ENCODE data around the gene DDX55. TPM values are rescaled to one million over a fixed set of nuclear protein-coding genes. Genes with fewer than 3 reads are reported as not detected.

DDX55 gene
- total and polyA plus RNA-seq, 2 of the 13 experiments (the other 11 are each of a cell fraction or from before 2014, with no cell fraction given) = 22.2 to 37.0 TPM

DNA sequence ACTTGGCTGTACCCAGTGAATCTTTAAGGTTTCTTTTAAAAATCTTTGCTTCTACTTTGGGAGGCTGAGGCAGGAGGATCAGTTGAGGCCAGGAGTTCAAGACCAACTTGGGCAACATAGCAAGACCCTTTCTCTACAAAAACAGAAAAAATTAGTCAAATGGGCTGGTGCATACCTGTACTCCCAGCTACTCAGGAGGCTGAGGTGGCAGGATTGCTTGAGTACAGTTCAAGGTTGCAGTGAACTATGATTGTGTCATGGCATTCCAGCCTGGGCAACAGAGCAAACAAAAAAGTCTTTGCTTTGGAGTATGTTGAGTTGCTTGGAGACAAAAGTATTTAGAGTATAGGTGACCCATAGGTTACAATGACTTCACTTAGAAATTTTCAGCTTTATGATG lies 6.2 kb upstream of the DDX55 start (continued):
- TF ChIP-seq SAFB2 (CRISPR knock-in tag; IDR thresholded peaks at IDR 0.05; ENCODE audit: borderline replicate concordance, low read depth) = no peak
- no peak for TF ChIP-seq ZNF274 (CRISPR knock-in tag; IDR thresholded peaks at IDR 0.05)
- TF ChIP-seq SKI (IDR thresholded peaks at IDR 0.05; ENCODE audit: partially characterized antibody) = peak; percentile 71
- no peak for TF ChIP-seq RBFOX2 (IDR thresholded peaks at IDR 0.05; ENCODE audit: low read depth, low read length)
- TF ChIP-seq CREM (IDR thresholded peaks at IDR 0.05) = peak; percentile 63; the same call in 1 of the 2 replicates
- no peak for TF ChIP-seq CREM (CRISPR knock-in tag; IDR thresholded peaks at IDR 0.05)
- TF ChIP-seq, protein P1, sequence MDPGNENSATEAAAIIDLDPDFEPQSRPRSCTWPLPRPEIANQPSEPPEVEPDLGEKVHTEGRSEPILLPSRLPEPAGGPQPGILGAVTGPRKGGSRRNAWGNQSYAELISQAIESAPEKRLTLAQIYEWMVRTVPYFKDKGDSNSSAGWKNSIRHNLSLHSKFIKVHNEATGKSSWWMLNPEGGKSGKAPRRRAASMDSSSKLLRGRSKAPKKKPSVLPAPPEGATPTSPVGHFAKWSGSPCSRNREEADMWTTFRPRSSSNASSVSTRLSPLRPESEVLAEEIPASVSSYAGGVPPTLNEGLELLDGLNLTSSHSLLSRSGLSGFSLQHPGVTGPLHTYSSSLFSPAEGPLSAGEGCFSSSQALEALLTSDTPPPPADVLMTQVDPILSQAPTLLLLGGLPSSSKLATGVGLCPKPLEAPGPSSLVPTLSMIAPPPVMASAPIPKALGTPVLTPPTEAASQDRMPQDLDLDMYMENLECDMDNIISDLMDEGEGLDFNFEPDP (CRISPR knock-in tag; conservative IDR thresholded peaks at IDR 0.05) = no peak
- TF ChIP-seq, protein P2, sequence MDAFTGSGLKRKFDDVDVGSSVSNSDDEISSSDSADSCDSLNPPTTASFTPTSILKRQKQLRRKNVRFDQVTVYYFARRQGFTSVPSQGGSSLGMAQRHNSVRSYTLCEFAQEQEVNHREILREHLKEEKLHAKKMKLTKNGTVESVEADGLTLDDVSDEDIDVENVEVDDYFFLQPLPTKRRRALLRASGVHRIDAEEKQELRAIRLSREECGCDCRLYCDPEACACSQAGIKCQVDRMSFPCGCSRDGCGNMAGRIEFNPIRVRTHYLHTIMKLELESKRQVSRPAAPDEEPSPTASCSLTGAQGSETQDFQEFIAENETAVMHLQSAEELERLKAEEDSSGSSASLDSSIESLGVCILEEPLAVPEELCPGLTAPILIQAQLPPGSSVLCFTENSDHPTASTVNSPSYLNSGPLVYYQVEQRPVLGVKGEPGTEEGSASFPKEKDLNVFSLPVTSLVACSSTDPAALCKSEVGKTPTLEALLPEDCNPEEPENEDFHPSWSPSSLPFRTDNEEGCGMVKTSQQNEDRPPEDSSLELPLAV (CRISPR knock-in tag; conservative IDR thresholded peaks at IDR 0.05; ENCODE audit: low read depth) = no peak
- no peak for TF ChIP-seq CCAR2 (optimal IDR thresholded peaks at IDR 0.05; ENCODE audit: low read depth, low read length)
- TF ChIP-seq ZNF841 (CRISPR knock-in tag; IDR thresholded peaks at IDR 0.05; ENCODE audit: borderline replicate concordance) = no peak
- no peak for TF ChIP-seq ZNF747 (CRISPR knock-in tag; IDR thresholded peaks at IDR 0.05; ENCODE audit: borderline replicate concordance)
- TF ChIP-seq TEAD3 (CRISPR knock-in tag; optimal IDR thresholded peaks at IDR 0.05; ENCODE audit: borderline replicate concordance) = peak; percentile 98
- TF ChIP-seq, protein P3, sequence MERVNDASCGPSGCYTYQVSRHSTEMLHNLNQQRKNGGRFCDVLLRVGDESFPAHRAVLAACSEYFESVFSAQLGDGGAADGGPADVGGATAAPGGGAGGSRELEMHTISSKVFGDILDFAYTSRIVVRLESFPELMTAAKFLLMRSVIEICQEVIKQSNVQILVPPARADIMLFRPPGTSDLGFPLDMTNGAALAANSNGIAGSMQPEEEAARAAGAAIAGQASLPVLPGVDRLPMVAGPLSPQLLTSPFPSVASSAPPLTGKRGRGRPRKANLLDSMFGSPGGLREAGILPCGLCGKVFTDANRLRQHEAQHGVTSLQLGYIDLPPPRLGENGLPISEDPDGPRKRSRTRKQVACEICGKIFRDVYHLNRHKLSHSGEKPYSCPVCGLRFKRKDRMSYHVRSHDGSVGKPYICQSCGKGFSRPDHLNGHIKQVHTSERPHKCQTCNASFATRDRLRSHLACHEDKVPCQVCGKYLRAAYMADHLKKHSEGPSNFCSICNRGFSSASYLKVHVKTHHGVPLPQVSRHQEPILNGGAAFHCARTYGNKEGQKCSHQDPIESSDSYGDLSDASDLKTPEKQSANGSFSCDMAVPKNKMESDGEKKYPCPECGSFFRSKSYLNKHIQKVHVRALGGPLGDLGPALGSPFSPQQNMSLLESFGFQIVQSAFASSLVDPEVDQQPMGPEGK (CRISPR knock-in tag; IDR thresholded peaks at IDR 0.05) = no peak
- TF ChIP-seq ZFYVE20 (CRISPR knock-in tag; IDR thresholded peaks at IDR 0.05; ENCODE audit: borderline replicate concordance, low read depth) = no peak
- no peak for TF ChIP-seq NFIB (CRISPR knock-in tag; IDR thresholded peaks at IDR 0.05; ENCODE audit: borderline replicate concordance)
- TF ChIP-seq FLYWCH1 (CRISPR knock-in tag; IDR thresholded peaks at IDR 0.05) = no peak
- TF ChIP-seq, protein P4, sequence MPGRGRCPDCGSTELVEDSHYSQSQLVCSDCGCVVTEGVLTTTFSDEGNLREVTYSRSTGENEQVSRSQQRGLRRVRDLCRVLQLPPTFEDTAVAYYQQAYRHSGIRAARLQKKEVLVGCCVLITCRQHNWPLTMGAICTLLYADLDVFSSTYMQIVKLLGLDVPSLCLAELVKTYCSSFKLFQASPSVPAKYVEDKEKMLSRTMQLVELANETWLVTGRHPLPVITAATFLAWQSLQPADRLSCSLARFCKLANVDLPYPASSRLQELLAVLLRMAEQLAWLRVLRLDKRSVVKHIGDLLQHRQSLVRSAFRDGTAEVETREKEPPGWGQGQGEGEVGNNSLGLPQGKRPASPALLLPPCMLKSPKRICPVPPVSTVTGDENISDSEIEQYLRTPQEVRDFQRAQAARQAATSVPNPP (CRISPR knock-in tag; IDR thresholded peaks at IDR 0.05) = no peak
- TF ChIP-seq KLF13 (CRISPR knock-in tag; IDR thresholded peaks at IDR 0.05) = no peak
- peak; percentile 60; the same call in 1 of the 2 replicates for TF ChIP-seq HNF4G (IDR thresholded peaks at IDR 0.05; ENCODE audit: borderline replicate concordance, low read depth, low read length)
- no peak for TF ChIP-seq HNF4G (CRISPR knock-in tag; IDR thresholded peaks at IDR 0.05; ENCODE audit: borderline replicate concordance, low read depth)
- TF ChIP-seq, protein P5, sequence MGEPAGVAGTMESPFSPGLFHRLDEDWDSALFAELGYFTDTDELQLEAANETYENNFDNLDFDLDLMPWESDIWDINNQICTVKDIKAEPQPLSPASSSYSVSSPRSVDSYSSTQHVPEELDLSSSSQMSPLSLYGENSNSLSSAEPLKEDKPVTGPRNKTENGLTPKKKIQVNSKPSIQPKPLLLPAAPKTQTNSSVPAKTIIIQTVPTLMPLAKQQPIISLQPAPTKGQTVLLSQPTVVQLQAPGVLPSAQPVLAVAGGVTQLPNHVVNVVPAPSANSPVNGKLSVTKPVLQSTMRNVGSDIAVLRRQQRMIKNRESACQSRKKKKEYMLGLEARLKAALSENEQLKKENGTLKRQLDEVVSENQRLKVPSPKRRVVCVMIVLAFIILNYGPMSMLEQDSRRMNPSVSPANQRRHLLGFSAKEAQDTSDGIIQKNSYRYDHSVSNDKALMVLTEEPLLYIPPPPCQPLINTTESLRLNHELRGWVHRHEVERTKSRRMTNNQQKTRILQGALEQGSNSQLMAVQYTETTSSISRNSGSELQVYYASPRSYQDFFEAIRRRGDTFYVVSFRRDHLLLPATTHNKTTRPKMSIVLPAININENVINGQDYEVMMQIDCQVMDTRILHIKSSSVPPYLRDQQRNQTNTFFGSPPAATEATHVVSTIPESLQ (CRISPR knock-in tag; conservative IDR thresholded peaks at IDR 0.05) = no peak
- TF ChIP-seq, protein P6, sequence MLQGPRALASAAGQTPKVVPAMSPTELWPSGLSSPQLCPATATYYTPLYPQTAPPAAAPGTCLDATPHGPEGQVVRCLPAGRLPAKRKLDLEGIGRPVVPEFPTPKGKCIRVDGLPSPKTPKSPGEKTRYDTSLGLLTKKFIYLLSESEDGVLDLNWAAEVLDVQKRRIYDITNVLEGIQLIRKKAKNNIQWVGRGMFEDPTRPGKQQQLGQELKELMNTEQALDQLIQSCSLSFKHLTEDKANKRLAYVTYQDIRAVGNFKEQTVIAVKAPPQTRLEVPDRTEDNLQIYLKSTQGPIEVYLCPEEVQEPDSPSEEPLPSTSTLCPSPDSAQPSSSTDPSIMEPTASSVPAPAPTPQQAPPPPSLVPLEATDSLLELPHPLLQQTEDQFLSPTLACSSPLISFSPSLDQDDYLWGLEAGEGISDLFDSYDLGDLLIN (CRISPR knock-in tag; IDR thresholded peaks at IDR 0.05; ENCODE audit: borderline replicate concordance) = no peak

Measured in HepG2 (cell line).